HepG2 (cell line): ENCODE data around the gene KAT7. TPM values are rescaled to one million over a fixed set of nuclear protein-coding genes. Genes with fewer than 3 reads are reported as not detected.
A peak's percentile ranks its signal among the peaks of the same experiment; 100 is the strongest.

Source experiments
- ATAC-seq: fragments of 200-7000 bp; cut with Tn5 transposase; 3 replicates; pipeline ENCODE4 v1.9.1; 2020; ENCODE audit warnings: mild to moderate bottlenecking, moderate library complexity
- BruUV-seq: library from RNA; stranded (reverse); fragments of 400-500 nt; replicated peaks from 2 replicates; lab custom pipeline; 2021; lab: Mats Ljungman, UMichigan
- CTCF ChIA-PET: fragments of 300-600 bp; formaldehyde crosslinking; extraction: SDS; loops from one replicate; lab custom pipeline; 2021; ENCODE audit warnings: low total read pairs, inconsistent platforms, low intra/inter-chr PET ratio; lab: Yijun Ruan, JAX
- POLR2A ChIA-PET: fragments of 350-600 bp; sonication (Branson Sonifier 250); formaldehyde crosslinking; loops from one replicate; lab custom pipeline; 2020; ENCODE audit warnings: antibody characterized with exemption, inconsistent platforms; lab: Yijun Ruan, JAX
- DNase-seq: peaks from one replicate; pipeline ENCODE4 v3.0.0-alpha.2; 2015; ENCODE audit warnings: low spot score
- FAIRE-seq: peaks from 3 replicates; lab custom pipeline; 2011; peaks lifted over from hg19 to GRCh38; lab: Jason Lieb, UNC
- H2AFZ ChIP-seq: one replicate; pipeline ENCODE4 v1.6.1; 2011; ENCODE audit warnings: low read length, inconsistent platforms
- H3K27ac ChIP-seq: fragments of 300-600 bp; 3 replicates; pipeline ENCODE4 v1.8.0; 2011; ENCODE audit warnings: mixed run types, mild to moderate bottlenecking, mixed read lengths, low read length, inconsistent platforms; ENCODE audit not compliant: insufficient read depth; ENCODE audit errors: extremely low read length
- H3K27me3 ChIP-seq, 2 experiments: fragments of 200-600 bp in 1 of 2; 2 replicates in 1 of 2; 3 replicates in 1 of 2; pipeline versions ENCODE4 v1.6.0 to v1.8.0; 2011; ENCODE audit warnings: low read length in 2 of 2, mild to moderate bottlenecking in 2 of 2, moderate library complexity in 2 of 2, inconsistent platforms in 1 of 2; ENCODE audit not compliant: insufficient read depth in 2 of 2, control insufficient read depth in 1 of 2
- H3K36me3 ChIP-seq, 2 experiments: fragments of 200-600 bp in 1 of 2; replicated peaks in 1 of 2; 2 replicates in 1 of 2; 3 replicates in 1 of 2; pipeline versions ENCODE4 v1.5.1 to v1.8.0; 2011; ENCODE audit warnings: low read length in 2 of 2, inconsistent platforms in 1 of 2; ENCODE audit not compliant: insufficient read depth in 2 of 2, control insufficient read depth in 1 of 2
- H3K4me1 ChIP-seq: 2 replicates; pipeline ENCODE4 v1.5.1; 2012; ENCODE audit warnings: low read length, inconsistent platforms; ENCODE audit not compliant: insufficient read depth
- H3K4me2 ChIP-seq: 2 replicates; pipeline ENCODE4 v1.6.0; 2011; ENCODE audit warnings: low read depth, low read length, inconsistent platforms
- H3K4me3 ChIP-seq, 3 experiments: fragments of 200-600 bp in 1 of 3; sonication (generic), shearing (Covaris generic) in 1 of 3; replicated peaks in 1 of 3; 2 replicates each; pipeline ENCODE4 v1.5.1; 2011 to 2016; ENCODE audit warnings: low read length in 3 of 3, inconsistent platforms in 2 of 3, low read depth in 2 of 3, mild to moderate bottlenecking in 2 of 3, control low read depth in 1 of 3, mixed read lengths in 1 of 3; ENCODE audit not compliant: insufficient read depth in 1 of 3
- H3K79me2 ChIP-seq: one replicate; pipeline ENCODE4 v1.6.1; 2011; ENCODE audit warnings: low read length, inconsistent platforms; ENCODE audit not compliant: insufficient read depth
- H3K9ac ChIP-seq: 2 replicates; pipeline ENCODE4 v1.6.0; 2011; ENCODE audit warnings: mild to moderate bottlenecking, low read depth, low read length, inconsistent platforms; ENCODE audit not compliant: insufficient read depth
- H3K9me3 ChIP-seq: 2 replicates; pipeline ENCODE4 v1.5.1; 2012; ENCODE audit warnings: mild to moderate bottlenecking, low read length
- H4K20me1 ChIP-seq: 2 replicates; pipeline ENCODE4 v1.6.0; 2011; ENCODE audit warnings: inconsistent platforms, mild to moderate bottlenecking, low read length, moderate library complexity; ENCODE audit not compliant: insufficient read depth
- AGO2 ChIP-seq: fragments of 200-400 bp; formaldehyde crosslinking; optimal IDR thresholded peaks from 2 replicates; pipeline ENCODE3; 2017; ENCODE audit warnings: mild to moderate bottlenecking, low read depth, low read length, moderate library complexity
- ATF1 ChIP-seq: IDR thresholded peaks from 2 replicates; pipeline ENCODE4 v1.6.1; 2016; ENCODE audit warnings: mild to moderate bottlenecking, control low read depth
- MYPOP ChIP-seq: sonication (generic); formaldehyde crosslinking; IDR thresholded peaks from 2 replicates; pipeline ENCODE4 v1.8.1; 2023; ENCODE audit warnings: mild to moderate bottlenecking, moderate library complexity, missing genetic modification reagents
- SOX13 ChIP-seq, 3 experiments: fragments of 450-650 bp in 1 of 3; sonication (generic) in 1 of 3; formaldehyde crosslinking in 1 of 3; IDR thresholded peaks in 2 of 3; conservative IDR thresholded peaks in 1 of 3; 2 replicates each; pipeline versions ENCODE4 v1.5.0 to v1.6.1; 2016 to 2020; ENCODE audit warnings: antibody characterized with exemption in 1 of 3, mild to moderate bottlenecking in 1 of 3, missing compliant biosample characterization in 1 of 3, missing genetic modification reagents in 1 of 3, moderate library complexity in 1 of 3
- SOX6 ChIP-seq, 2 experiments: fragments of 450-650 bp in 1 of 2; sonication (generic) in 1 of 2; formaldehyde crosslinking in 1 of 2; IDR thresholded peaks; 2 replicates each; pipeline versions ENCODE4 v1.4.0 to v1.6.1; 2017 to 2020; ENCODE audit warnings: antibody characterized with exemption in 1 of 2, mild to moderate bottlenecking in 1 of 2, missing genetic modification reagents in 1 of 2
- U2AF1 ChIP-seq: fragments of 200-400 bp; formaldehyde crosslinking; optimal IDR thresholded peaks from 2 replicates; pipeline ENCODE3; 2017; ENCODE audit warnings: mild to moderate bottlenecking, low read depth, low read length
- XRCC5 ChIP-seq: fragments of 200-400 bp; formaldehyde crosslinking; optimal IDR thresholded peaks from 2 replicates; pipeline ENCODE3; 2017; ENCODE audit warnings: mild to moderate bottlenecking, low read length
- ZNF446 ChIP-seq: sonication (generic); formaldehyde crosslinking; IDR thresholded peaks from 2 replicates; pipeline ENCODE4 v1.5.0; 2020; ENCODE audit warnings: mild to moderate bottlenecking, missing genetic modification reagents
- ZNF891 ChIP-seq: sonication (generic); formaldehyde crosslinking; IDR thresholded peaks from 2 replicates; pipeline ENCODE4 v1.5.0; 2020; ENCODE audit warnings: mild to moderate bottlenecking, missing genetic modification reagents
- WGBS: methylation state at CpG from one replicate; pipeline ENCODE4 v1.1.6; 2017; ENCODE audit warnings: low lambda C conversion rate; 5-methylcytosine and 5-hydroxymethylcytosine counted together
- in situ Hi-C: cut with HindIII; loops from 2 replicates; pipeline ENCODE4 v1.10.0; 2017; ENCODE audit warnings: low pct_unique_long_range_greater_than_20kb; ENCODE audit not compliant: extremely low pct_ligation_motif_present
- intact Hi-C: fragments of 100-400 bp; cut with micrococcal nuclease; formaldehyde crosslinking; loops from one replicate; pipeline ENCODE4 v1.10.0; 2022; ENCODE audit not compliant: unreplicated experiment
- polyA plus RNA-seq, 8 experiments: library from polyadenylated mRNA; depleted of rRNA in 3 of 8; stranded (reverse) in 7 of 8; unstranded in 1 of 8; fragments of >200 nt; fragmentation: Illumina TruSeq in 4 of 8; extraction: Trizol in 4 of 8; gene quantifications; 2 replicates each; pipeline versions ENCODE4 v1.2.1 to v1.2.3, GENCODE V29; 2011 to 2016; ENCODE audit warnings: low read depth in 4 of 8, missing spikeins in 1 of 8, mixed read lengths in 1 of 8; ENCODE audit not compliant: insufficient read depth in 1 of 8
- total RNA-seq, 5 experiments: library from RNA; depleted of rRNA; stranded (reverse); fragments of >200 nt; fragmentation: Illumina TruSeq; extraction: Trizol; gene quantifications; 2 replicates each; pipeline ENCODE4 v1.2.3, GENCODE V29; 2016; ENCODE audit warnings: low read depth in 1 of 5
- TF ChIP-seq, protein P1 (sequence below): sonication (generic); formaldehyde crosslinking; IDR thresholded peaks from one replicate; pipeline ENCODE4 v1.5.1; 2020; ENCODE audit warnings: mild to moderate bottlenecking, missing genetic modification reagents; ENCODE audit errors: not compliant biosample characterization

KAT7 gene
- total and polyA plus RNA-seq, 2 of the 13 experiments (the other 11 are each of a cell fraction or from before 2014, with no cell fraction given), result 21.2 to 39.2 TPM

DNA sequence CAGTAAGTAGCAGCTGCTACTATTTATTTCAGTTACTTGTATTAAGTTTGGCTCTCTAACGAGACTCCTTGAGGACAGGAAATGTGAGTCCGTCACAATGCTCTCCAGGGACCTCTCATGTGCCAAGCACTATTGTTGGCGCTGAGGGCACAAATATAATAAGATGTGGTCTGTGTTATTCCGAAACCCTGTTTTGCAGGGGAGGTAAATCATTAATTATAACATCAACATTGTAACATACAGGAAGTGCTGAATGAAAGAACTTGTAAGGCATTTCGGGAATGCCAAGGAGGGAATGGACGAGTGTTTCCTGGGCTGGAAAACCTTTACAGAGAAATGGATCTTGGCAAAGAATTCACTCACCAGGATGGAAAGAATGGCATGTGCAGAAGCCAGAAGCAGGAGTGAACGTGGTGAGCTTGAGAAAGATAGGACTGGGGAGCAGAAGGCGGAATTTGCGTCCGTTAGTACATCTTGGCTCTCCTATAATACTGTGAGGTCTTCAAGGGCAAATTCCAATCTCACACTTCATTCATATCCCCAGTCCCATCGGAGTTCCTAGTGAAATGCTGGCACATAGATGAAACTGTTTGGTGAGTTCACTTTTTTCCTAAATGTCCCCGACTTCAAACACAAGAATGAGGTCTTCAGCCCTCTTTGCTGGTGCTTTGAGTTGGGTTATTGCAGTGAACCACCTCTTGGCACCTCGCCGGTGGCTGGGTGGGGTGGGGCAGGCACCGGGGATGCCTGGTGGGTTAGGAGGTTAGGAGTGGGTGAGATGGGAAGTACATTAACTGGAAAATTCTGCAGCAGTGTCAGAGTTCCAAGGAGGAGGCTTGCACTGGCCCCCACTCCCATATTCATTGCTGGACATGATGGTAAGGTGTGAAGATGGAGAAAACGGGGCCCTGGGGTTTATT lies 47.9 kb downstream of the KAT7 start (continued):
- no peak for TF ChIP-seq SOX13 (IDR thresholded peaks at IDR 0.05)
- TF ChIP-seq SOX13 (CRISPR knock-in tag; conservative IDR thresholded peaks at IDR 0.05 in 1 of 2, IDR thresholded peaks at IDR 0.05 in 1 of 2), result peak in 1 of 2 experiments; percentile 37; a peak in 1 of 4 replicates
- no peak for TF ChIP-seq MYPOP (CRISPR knock-in tag)

DNA sequence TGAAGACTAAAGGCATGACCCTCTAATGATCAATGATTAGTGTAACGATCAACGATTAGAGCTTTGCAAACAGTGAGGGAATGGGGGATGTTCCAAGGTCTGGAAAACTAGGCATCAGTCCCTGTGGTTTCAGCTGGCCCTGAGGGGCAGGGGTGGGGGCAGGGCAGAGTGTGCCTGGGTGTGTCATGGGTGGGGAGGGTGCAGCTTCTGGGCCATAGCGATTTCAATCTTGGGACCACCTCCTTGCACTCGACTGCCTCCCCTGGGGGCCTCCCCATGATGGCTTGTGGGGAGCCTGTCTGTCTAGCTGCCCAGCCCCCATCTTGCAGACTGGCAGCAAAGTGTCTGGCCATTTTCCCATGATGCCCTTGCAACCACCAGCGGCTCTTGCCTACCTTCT lies 51.0 kb downstream of the KAT7 start:
- H2AFZ ChIP-seq, result no peak overlapping the region
- H3K4me2 ChIP-seq, result no peak overlapping the region
- H3K79me2 ChIP-seq, result no peaks in the 10 kb centered on the region
- ATAC-seq, result no peak
- WGBS, result 71% methylated on average over 5 of the region's 5 CpGs
- no peak for FAIRE-seq
- CTCF ChIA-PET, result no interaction called here
- TF ChIP-seq ATF1 (CRISPR knock-in tag) (no peak), ZNF891 (no peak), U2AF1 (no peak), AGO2 (no peak), ZNF446 (CRISPR knock-in tag) (no peak), XRCC5 (no peak), SOX6 (IDR thresholded peaks at IDR 0.05) (no peak), SOX6 (CRISPR knock-in tag; IDR thresholded peaks at IDR 0.05) (no peak)
- TF ChIP-seq, protein P1, sequence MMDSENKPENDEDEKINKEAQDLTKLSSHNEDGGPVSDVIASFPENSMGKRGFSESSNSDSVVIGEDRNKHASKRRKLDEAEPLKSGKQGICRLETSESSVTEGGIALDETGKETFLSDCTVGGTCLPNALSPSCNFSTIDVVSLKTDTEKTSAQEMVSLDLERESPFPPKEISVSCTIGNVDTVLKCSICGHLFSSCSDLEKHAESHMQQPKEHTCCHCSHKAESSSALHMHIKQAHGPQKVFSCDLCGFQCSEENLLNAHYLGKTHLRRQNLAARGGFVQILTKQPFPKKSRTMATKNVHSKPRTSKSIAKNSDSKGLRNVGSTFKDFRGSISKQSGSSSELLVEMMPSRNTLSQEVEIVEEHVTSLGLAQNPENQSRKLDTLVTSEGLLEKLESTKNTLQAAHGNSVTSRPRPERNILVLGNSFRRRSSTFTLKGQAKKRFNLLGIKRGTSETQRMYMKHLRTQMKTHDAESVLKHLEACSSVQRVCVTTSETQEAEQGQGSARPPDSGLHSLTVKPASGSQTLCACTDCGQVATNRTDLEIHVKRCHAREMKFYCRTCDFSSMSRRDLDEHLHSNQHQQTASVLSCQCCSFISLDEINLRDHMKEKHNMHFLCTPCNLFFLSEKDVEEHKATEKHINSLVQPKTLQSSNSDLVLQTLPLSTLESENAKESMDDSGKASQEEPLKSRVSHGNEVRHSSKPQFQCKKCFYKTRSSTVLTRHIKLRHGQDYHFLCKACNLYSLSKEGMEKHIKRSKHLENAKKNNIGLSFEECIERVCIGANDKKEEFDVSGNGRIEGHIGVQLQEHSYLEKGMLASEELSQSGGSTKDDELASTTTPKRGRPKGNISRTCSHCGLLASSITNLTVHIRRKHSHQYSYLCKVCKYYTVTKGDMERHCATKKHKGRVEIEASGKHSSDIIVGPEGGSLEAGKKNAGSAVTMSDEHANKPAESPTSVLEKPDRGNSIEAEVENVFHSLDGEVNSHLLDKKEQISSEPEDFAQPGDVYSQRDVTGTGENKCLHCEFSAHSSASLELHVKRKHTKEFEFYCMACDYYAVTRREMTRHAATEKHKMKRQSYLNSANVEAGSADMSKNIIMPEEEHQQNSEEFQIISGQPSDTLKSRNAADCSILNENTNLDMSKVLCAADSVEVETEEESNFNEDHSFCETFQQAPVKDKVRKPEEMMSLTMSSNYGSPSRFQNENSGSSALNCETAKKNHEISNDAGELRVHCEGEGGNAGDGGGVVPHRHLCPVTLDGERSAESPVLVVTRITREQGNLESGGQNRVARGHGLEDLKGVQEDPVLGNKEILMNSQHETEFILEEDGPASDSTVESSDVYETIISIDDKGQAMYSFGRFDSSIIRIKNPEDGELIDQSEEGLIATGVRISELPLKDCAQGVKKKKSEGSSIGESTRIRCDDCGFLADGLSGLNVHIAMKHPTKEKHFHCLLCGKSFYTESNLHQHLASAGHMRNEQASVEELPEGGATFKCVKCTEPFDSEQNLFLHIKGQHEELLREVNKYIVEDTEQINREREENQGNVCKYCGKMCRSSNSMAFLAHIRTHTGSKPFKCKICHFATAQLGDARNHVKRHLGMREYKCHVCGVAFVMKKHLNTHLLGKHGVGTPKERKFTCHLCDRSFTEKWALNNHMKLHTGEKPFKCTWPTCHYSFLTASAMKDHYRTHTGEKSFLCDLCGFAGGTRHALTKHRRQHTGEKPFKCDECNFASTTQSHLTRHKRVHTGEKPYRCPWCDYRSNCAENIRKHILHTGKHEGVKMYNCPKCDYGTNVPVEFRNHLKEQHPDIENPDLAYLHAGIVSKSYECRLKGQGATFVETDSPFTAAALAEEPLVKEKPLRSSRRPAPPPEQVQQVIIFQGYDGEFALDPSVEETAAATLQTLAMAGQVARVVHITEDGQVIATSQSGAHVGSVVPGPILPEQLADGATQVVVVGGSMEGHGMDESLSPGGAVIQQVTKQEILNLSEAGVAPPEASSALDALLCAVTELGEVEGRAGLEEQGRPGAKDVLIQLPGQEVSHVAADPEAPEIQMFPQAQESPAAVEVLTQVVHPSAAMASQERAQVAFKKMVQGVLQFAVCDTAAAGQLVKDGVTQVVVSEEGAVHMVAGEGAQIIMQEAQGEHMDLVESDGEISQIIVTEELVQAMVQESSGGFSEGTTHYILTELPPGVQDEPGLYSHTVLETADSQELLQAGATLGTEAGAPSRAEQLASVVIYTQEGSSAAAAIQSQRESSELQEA (CRISPR knock-in tag), result no peak
- H3K4me1 ChIP-seq, result peaks cover 21% of the 10 kb centered on the region
- H3K36me3 ChIP-seq, result peaks cover 0 to 2% of the 10 kb centered on the region in 2 experiments; a peak in 1 of 5 replicates
- no TSS peak for BruUV-seq
- POLR2A ChIA-PET, result no interaction called here
- no peaks in the 10 kb centered on the region for H3K9me3 ChIP-seq
- in situ Hi-C loops (no loop called here), intact Hi-C loops (no loop called here)
- H3K27ac ChIP-seq, result no peak overlapping the region
- H3K4me3 ChIP-seq, result no peak overlapping the region
- DNase-seq, result no peak
- H4K20me1 ChIP-seq, result no peaks in the 10 kb centered on the region
- H3K9ac ChIP-seq, result no peak overlapping the region
- H3K27me3 ChIP-seq, result no peaks in the 10 kb centered on the region
